ENCODE measurements around the gene NAT16. TPM values are rescaled to one million over a fixed set of nuclear protein-coding genes. Genes with fewer than 3 reads are reported as not detected.

The NAT16 gene
- total and polyA plus RNA-seq, 9 of the 15 experiments (the other 6 are each of a cell fraction or from before 2014, with no cell fraction given): 0.04 TPM; not detected in 8

GRCh38 chr7:101166909-101167644 lies 13.0 kb downstream of the NAT16 start (continued):
- TF ChIP-seq EWSR1 (IDR thresholded peaks at IDR 0.05; ENCODE audit: borderline replicate concordance, low read depth, partially characterized antibody) (no peak), JUND (IDR thresholded peaks at IDR 0.05; ENCODE audit: borderline replicate concordance, low read depth, low read length) (peak; percentile 17; the same call in 1 of the 2 replicates), JUND (tag; IDR thresholded peaks at IDR 0.05; ENCODE audit: borderline replicate concordance, low read depth, low read length) (no peak), ZNF512 (tag; IDR thresholded peaks at IDR 0.05) (peak; percentile 42; the same call in 1 of the 2 replicates), ARID1B (IDR thresholded peaks at IDR 0.05) (0 out of 2 replicates have a peak, but pooled peaks have one; percentile 7), POLR2G (IDR thresholded peaks at IDR 0.05; ENCODE audit: low read depth, low read length) (0 out of 2 replicates have a peak, but pooled peaks have one; percentile 12), ZC3H4 (CRISPR knock-in tag; IDR thresholded peaks at IDR 0.05; ENCODE audit: borderline replicate concordance) (no peak), KDM1A (IDR thresholded peaks at IDR 0.05) (peak; percentile 37 to 50; a peak in 1 of 4 replicates)

- no TSS peak for BruUV-seq (replicated peaks)
- ChIA-PET CTCF (ENCODE audit: low intra/inter-chr PET ratio) (no interaction called here), POLR2A (no interaction called here)
- intact Hi-C loops (cut with micrococcal nuclease): no loop called here
- Histone ChIP-seq H3K36me3 (ENCODE audit: control insufficient read depth, insufficient read depth, low read length) (peaks cover 2% of the 10 kb centered on the region; the same call in 1 of the 3 replicates), H4K20me1 (replicated peaks; ENCODE audit: control insufficient read depth, insufficient read depth, low read length) (peaks cover 26% of the 10 kb centered on the region), H3K4me2 (ENCODE audit: insufficient read depth, low read length) (no peak overlapping the region), H3K4me1 (replicated peaks in 1 of 2; ENCODE audit: control insufficient read depth in 2 of 2, insufficient read depth in 2 of 2, low read length in 2 of 2) (peaks cover 36 to 65% of the 10 kb centered on the region in 2 experiments), H3K4me3 (no peak overlapping the region), H3K9ac (ENCODE audit: insufficient read depth in 1 of 2, low read depth in 2 of 2, low read length in 2 of 2) (no peak overlapping the region; a peak in 1 of 4 replicates), H2AFZ (ENCODE audit: low read depth, low read length) (no peak overlapping the region), H3K9me3 (replicated peaks; ENCODE audit: control insufficient read depth, insufficient read depth, low read depth, low read length) (no peaks in the 10 kb centered on the region), H3K27ac (ENCODE audit: extremely low read depth, low read depth, low read length) (no peak overlapping the region), H3K79me2 (ENCODE audit: control insufficient read depth, insufficient read depth, low read length) (no peaks in the 10 kb centered on the region), H3K27me3 (ENCODE audit: control insufficient read depth in 2 of 2, insufficient read depth in 2 of 2, low read length in 2 of 2) (peaks cover 15 to 32% of the 10 kb centered on the region in 2 experiments; a peak in 4 of 5 replicates), H3K9me1 (ENCODE audit: control insufficient read depth, insufficient read depth, low read length) (peaks cover 6% of the 10 kb centered on the region)
- in situ Hi-C loops (cut with MboI): no loop called here
- ATAC-seq: no peak
- 4% methylated on average over 4 of the region's 11 CpGs for WGBS (ENCODE audit: insufficient coverage, low coverage, missing lambda C conversion rate)
- no peak for FAIRE-seq
- DNase-seq (ENCODE audit: extremely low read depth in 1 of 4, low spot score in 3 of 4): peak in 1 of 4 experiments; percentile 14
- TF ChIP-seq RNF2 (IDR thresholded peaks at IDR 0.05) (no peak), ZNF561 (CRISPR knock-in tag; conservative IDR thresholded peaks at IDR 0.05) (no peak), SIN3B (IDR thresholded peaks at IDR 0.05; ENCODE audit: low read depth) (no peak), ZNF165 (CRISPR knock-in tag; IDR thresholded peaks at IDR 0.05; ENCODE audit: borderline replicate concordance) (no peak), ZBTB1 (CRISPR knock-in tag; IDR thresholded peaks at IDR 0.05; ENCODE audit: borderline replicate concordance, low read depth) (no peak), ZNF124 (CRISPR knock-in tag; IDR thresholded peaks at IDR 0.05) (no peak), GABPA (tag; conservative IDR thresholded peaks at IDR 0.05; ENCODE audit: low read depth) (no peak), PHB (CRISPR knock-in tag; IDR thresholded peaks at IDR 0.05) (no peak)
- TF ChIP-seq, protein P1, sequence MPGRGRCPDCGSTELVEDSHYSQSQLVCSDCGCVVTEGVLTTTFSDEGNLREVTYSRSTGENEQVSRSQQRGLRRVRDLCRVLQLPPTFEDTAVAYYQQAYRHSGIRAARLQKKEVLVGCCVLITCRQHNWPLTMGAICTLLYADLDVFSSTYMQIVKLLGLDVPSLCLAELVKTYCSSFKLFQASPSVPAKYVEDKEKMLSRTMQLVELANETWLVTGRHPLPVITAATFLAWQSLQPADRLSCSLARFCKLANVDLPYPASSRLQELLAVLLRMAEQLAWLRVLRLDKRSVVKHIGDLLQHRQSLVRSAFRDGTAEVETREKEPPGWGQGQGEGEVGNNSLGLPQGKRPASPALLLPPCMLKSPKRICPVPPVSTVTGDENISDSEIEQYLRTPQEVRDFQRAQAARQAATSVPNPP (IDR thresholded peaks at IDR 0.05; ENCODE audit: borderline replicate concordance, insufficient read depth, insufficient read length): no peak
- TF ChIP-seq, protein P2, sequence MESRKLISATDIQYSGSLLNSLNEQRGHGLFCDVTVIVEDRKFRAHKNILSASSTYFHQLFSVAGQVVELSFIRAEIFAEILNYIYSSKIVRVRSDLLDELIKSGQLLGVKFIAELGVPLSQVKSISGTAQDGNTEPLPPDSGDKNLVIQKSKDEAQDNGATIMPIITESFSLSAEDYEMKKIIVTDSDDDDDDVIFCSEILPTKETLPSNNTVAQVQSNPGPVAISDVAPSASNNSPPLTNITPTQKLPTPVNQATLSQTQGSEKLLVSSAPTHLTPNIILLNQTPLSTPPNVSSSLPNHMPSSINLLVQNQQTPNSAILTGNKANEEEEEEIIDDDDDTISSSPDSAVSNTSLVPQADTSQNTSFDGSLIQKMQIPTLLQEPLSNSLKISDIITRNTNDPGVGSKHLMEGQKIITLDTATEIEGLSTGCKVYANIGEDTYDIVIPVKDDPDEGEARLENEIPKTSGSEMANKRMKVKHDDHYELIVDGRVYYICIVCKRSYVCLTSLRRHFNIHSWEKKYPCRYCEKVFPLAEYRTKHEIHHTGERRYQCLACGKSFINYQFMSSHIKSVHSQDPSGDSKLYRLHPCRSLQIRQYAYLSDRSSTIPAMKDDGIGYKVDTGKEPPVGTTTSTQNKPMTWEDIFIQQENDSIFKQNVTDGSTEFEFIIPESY (CRISPR knock-in tag; IDR thresholded peaks at IDR 0.05): no peak
These were observed 13.5 kb downstream of the NAT16 start for GRCh38 chr7:101166648-101166908.
